ENCODE data around the gene CDK16.

Gene CDK16

DNA sequence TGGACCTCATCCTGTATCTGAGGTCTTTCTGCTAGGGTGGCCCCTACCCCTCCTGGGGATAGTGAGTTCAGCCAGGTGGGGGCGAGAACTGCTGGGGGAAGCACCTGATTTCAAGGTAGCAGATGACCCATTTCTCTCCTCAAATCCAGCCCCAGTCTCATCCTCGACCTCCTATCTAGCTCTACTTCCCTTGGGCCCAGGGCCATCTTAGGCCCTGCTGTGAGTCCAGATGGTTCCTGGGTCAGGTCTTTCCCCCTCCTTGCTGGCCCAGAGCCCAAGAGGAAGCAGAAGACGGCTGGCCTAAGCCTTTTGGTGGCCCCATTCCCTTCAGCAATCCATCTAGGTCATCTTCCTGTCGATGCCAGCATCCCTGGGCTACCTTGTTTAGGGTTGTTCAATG lies 3.3 kb downstream of the CDK16 start:
- no peak overlapping the region for H3K4me3 ChIP-seq (ENCODE audit: low read length)
- no peaks in the 10 kb centered on the region for H3K9me3 ChIP-seq (ENCODE audit: insufficient read depth, low read depth, low read length)
- WGBS = 97% methylated on average over 4 of the region's 4 CpGs
- no peak overlapping the region for H3K27ac ChIP-seq (ENCODE audit: low read depth, low read length)
- no peaks in the 10 kb centered on the region; the same call in 1 of the 2 replicates for H3K4me1 ChIP-seq (ENCODE audit: insufficient read depth, low read length)
- H3K36me3 ChIP-seq (ENCODE audit: insufficient read depth, low read length) = peaks cover 48% of the 10 kb centered on the region
- no peak overlapping the region for H3K9ac ChIP-seq (ENCODE audit: low read depth, low read length)
- H3K27me3 ChIP-seq (ENCODE audit: insufficient read depth, low read length) = no peaks in the 10 kb centered on the region

DNA sequence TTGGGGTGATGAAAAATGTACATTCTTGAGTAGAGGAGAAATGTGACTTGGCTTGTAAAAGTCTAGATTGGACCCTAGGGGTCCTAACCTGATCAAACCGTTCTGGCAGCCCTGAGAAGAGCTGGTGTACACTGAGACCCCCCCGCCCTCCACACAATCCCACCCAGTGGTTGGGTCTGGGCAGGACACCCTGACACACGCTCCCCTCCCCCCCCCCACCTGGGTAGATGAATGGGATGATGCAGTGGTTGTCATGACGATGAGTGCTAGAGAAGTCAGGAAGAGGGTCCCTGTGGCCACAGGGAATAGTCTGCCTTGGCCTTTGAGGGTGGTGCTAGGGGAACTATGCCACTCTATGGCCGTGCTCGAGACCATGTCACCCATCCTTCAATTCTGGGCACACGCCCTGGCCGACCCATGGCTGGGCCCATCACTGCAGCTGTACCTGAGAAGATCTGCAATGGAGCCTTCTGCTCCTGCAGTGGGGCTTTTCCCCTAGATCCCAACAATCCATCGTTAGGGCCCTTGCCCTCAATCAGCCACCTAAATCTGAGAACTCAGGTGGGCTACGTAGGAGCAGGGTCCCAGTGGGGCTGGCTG lies 4.4 kb downstream of the CDK16 start:
- H3K4me1 ChIP-seq (ENCODE audit: insufficient read depth, low read length) = no peaks in the 10 kb centered on the region; the same call in 1 of the 2 replicates
- no peak overlapping the region for H3K4me3 ChIP-seq (ENCODE audit: low read length)
- H3K27me3 ChIP-seq (ENCODE audit: insufficient read depth, low read length) = no peaks in the 10 kb centered on the region
- no peaks in the 10 kb centered on the region for H3K9me3 ChIP-seq (ENCODE audit: insufficient read depth, low read depth, low read length)
- no peak overlapping the region for H3K9ac ChIP-seq (ENCODE audit: low read depth, low read length)
- H3K27ac ChIP-seq (ENCODE audit: low read depth, low read length) = no peak overlapping the region
- peaks cover 59% of the 10 kb centered on the region for H3K36me3 ChIP-seq (ENCODE audit: insufficient read depth, low read length)
- 93% methylated on average over 7 of the region's 10 CpGs for WGBS

DNA sequence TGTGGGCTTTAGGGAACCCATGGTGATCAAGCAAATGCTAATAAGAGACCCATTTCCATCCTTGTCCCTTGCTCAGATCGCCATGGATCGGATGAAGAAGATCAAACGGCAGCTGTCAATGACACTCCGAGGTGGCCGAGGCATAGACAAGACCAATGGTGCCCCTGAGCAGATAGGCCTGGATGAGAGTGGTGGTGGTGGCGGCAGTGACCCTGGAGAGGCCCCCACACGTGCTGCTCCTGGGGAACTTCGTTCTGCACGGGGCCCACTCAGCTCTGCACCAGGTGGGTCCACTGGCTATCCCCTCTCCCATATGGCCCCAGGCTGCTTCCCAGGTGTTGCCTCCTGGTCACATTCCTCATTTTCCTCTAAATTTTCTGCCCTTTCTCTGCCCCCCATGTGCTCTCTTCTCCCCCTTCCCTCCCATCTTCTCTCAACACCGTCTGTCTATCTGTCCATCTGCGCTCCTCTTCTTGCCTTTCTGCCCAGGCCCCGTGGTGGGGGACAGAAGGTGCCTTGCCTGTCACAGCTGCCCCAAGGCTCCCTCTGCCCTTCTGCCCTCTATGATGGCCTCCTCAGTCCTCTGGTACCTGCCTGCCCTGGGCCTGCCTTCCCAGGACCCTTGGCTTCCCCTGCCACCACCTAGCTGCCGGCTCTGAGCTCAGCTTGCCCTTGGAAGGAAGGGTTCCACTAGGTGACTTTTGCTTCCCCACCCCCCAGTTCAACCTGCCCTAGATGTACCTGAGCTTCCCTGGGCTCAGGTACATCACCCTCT lies 5.2 kb downstream of the CDK16 start:
- Histone ChIP-seq H3K27ac (ENCODE audit: low read depth, low read length) (no peak overlapping the region), H3K27me3 (ENCODE audit: insufficient read depth, low read length) (no peaks in the 10 kb centered on the region), H3K4me1 (ENCODE audit: insufficient read depth, low read length) (no peaks in the 10 kb centered on the region; the same call in 1 of the 2 replicates), H3K9me3 (ENCODE audit: insufficient read depth, low read depth, low read length) (no peaks in the 10 kb centered on the region), H3K36me3 (ENCODE audit: insufficient read depth, low read length) (peaks cover 67% of the 10 kb centered on the region), H3K9ac (ENCODE audit: low read depth, low read length) (no peak overlapping the region), H3K4me3 (ENCODE audit: low read length) (no peak overlapping the region)
- WGBS = 96% methylated on average over 13 of the region's 13 CpGs

DNA sequence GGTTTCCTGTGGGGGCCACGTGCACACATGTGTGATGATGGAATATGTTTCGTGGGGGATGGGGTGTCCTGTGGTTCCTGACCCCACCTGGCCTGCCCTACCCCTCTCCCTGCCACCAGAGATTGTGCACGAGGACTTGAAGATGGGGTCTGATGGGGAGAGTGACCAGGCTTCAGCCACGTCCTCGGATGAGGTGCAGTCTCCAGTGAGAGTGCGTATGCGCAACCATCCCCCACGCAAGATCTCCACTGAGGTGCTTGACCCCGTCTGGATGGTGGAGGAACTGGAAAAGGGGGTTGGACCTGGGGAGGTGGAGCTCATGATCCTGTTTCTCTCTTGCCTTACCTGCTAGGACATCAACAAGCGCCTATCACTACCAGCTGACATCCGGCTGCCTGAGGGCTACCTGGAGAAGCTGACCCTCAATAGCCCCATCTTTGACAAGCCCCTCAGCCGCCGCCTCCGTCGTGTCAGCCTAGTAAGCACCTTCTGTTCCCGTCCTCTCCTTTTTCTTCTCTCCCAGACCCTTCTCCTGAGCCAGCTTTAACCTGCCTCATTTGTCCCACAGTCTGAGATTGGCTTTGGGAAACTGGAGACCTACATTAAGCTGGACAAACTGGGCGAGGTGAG lies 5.9 kb downstream of the CDK16 start:
- Histone ChIP-seq H3K27ac (ENCODE audit: low read depth, low read length) (no peak overlapping the region), H3K27me3 (ENCODE audit: insufficient read depth, low read length) (no peaks in the 10 kb centered on the region), H3K4me3 (ENCODE audit: low read length) (no peak overlapping the region), H3K36me3 (ENCODE audit: insufficient read depth, low read length) (peaks cover 70% of the 10 kb centered on the region), H3K4me1 (ENCODE audit: insufficient read depth, low read length) (no peaks in the 10 kb centered on the region; the same call in 1 of the 2 replicates), H3K9ac (ENCODE audit: low read depth, low read length) (no peak overlapping the region), H3K9me3 (ENCODE audit: insufficient read depth, low read depth, low read length) (no peaks in the 10 kb centered on the region)
- 97% methylated on average over 16 of the region's 17 CpGs for WGBS

DNA sequence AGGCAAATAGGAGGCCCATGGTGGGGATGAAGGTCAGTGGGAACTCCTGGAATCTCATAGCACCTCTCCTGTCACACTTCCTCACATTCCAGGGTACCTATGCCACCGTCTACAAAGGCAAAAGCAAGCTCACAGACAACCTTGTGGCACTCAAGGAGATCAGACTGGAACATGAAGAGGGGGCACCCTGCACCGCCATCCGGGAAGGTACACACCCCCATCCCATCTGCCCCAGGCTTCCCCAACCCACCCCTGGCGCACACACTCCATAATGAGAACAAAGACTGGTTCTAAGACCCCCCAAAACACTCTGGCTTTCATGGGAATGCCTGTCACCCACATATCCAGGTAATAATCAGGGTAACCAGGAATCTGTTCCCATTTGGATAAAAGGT lies 6.4 kb downstream of the CDK16 start:
- no peaks in the 10 kb centered on the region; the same call in 1 of the 2 replicates for H3K4me1 ChIP-seq (ENCODE audit: insufficient read depth, low read length)
- H3K36me3 ChIP-seq (ENCODE audit: insufficient read depth, low read length) = peaks cover 70% of the 10 kb centered on the region
- H3K9ac ChIP-seq (ENCODE audit: low read depth, low read length) = no peak overlapping the region
- H3K27ac ChIP-seq (ENCODE audit: low read depth, low read length) = no peak overlapping the region
- H3K27me3 ChIP-seq (ENCODE audit: insufficient read depth, low read length) = no peaks in the 10 kb centered on the region
- no peaks in the 10 kb centered on the region for H3K9me3 ChIP-seq (ENCODE audit: insufficient read depth, low read depth, low read length)
- 94% methylated on average over 4 of the region's 4 CpGs for WGBS
- H3K4me3 ChIP-seq (ENCODE audit: low read length) = no peak overlapping the region

DNA sequence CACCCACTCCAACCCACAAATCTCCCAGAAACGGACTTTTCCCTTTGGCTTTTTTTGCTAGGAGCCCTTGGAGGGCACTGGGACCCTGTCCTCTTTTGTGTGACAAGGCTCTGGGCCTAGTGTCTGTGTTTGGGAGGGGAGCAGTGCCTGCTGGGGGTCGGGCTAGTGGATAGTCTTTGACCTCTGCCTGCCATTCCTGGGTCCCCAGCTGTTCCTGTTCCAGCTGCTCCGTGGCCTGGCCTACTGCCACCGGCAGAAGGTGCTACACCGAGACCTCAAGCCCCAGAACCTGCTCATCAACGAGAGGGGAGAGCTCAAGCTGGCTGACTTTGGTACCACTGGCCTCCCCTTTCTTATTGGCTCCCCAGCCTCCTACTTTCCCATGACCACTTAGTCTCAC lies 7.6 kb downstream of the CDK16 start:
- Histone ChIP-seq H3K9me3 (ENCODE audit: insufficient read depth, low read depth, low read length) (no peaks in the 10 kb centered on the region), H3K4me3 (ENCODE audit: low read length) (no peak overlapping the region), H3K9ac (ENCODE audit: low read depth, low read length) (no peak overlapping the region), H3K27me3 (ENCODE audit: insufficient read depth, low read length) (no peaks in the 10 kb centered on the region), H3K27ac (ENCODE audit: low read depth, low read length) (no peak overlapping the region), H3K36me3 (ENCODE audit: insufficient read depth, low read length) (peaks cover 67% of the 10 kb centered on the region), H3K4me1 (ENCODE audit: insufficient read depth, low read length) (no peaks in the 10 kb centered on the region)
- WGBS = 89% methylated on average over 6 of the region's 6 CpGs

DNA sequence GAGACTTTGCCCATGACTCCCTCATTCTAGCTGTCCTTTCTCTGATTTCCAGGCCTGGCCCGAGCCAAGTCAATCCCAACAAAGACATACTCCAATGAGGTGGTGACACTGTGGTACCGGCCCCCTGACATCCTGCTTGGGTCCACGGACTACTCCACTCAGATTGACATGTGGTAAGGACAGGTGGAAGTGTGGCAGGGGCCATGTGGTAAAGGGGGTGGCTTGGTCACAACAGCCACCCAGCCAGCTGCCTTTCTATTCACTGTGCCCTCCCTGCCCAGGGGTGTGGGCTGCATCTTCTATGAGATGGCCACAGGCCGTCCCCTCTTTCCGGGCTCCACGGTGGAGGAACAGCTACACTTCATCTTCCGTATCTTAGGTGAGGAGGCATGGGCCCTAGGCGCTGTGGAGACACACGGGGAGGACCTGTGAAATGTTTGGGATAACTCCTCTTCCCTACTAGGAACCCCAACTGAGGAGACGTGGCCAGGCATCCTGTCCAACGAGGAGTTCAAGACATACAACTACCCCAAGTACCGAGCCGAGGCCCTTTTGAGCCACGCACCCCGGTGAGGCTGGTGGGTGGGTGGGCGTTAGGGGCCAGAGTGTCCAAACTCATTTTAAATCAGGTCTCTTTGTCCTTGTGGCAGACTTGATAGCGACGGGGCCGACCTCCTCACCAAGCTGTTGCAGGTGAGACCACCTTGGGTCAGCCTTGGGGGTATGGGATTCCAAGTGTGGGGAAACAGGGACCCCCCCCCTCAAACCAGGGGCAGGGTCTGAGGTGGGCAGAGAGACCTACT lies 8.3 kb downstream of the CDK16 start:
- peaks cover 63% of the 10 kb centered on the region for H3K36me3 ChIP-seq (ENCODE audit: insufficient read depth, low read length)
- H3K4me1 ChIP-seq (ENCODE audit: insufficient read depth, low read length) = no peaks in the 10 kb centered on the region
- 96% methylated on average over 13 of the region's 19 CpGs for WGBS
- H3K9ac ChIP-seq (ENCODE audit: low read depth, low read length) = no peak overlapping the region
- no peak overlapping the region for H3K27ac ChIP-seq (ENCODE audit: low read depth, low read length)
- H3K27me3 ChIP-seq (ENCODE audit: insufficient read depth, low read length) = no peaks in the 10 kb centered on the region
- H3K4me3 ChIP-seq (ENCODE audit: low read length) = no peak overlapping the region
- no peaks in the 10 kb centered on the region for H3K9me3 ChIP-seq (ENCODE audit: insufficient read depth, low read depth, low read length)

DNA sequence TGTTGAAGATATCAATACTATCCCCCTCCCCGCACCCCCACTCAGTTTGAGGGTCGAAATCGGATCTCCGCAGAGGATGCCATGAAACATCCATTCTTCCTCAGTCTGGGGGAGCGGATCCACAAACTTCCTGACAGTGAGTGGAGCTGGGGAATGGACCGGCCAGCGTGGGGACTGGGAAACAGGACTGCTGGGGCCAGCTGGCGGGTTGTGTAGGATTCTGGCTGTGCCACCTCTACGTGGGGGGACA lies 8.8 kb downstream of the CDK16 start:
- H3K4me1 ChIP-seq (ENCODE audit: insufficient read depth, low read length) = no peaks in the 10 kb centered on the region
- peaks cover 62% of the 10 kb centered on the region for H3K36me3 ChIP-seq (ENCODE audit: insufficient read depth, low read length)
- no peaks in the 10 kb centered on the region for H3K27me3 ChIP-seq (ENCODE audit: insufficient read depth, low read length)
- no peak overlapping the region for H3K9ac ChIP-seq (ENCODE audit: low read depth, low read length)
- no peaks in the 10 kb centered on the region for H3K9me3 ChIP-seq (ENCODE audit: insufficient read depth, low read depth, low read length)
- H3K4me3 ChIP-seq (ENCODE audit: low read length) = no peak overlapping the region
- no peak overlapping the region for H3K27ac ChIP-seq (ENCODE audit: low read depth, low read length)
- 89% methylated on average over 8 of the region's 9 CpGs for WGBS

DNA sequence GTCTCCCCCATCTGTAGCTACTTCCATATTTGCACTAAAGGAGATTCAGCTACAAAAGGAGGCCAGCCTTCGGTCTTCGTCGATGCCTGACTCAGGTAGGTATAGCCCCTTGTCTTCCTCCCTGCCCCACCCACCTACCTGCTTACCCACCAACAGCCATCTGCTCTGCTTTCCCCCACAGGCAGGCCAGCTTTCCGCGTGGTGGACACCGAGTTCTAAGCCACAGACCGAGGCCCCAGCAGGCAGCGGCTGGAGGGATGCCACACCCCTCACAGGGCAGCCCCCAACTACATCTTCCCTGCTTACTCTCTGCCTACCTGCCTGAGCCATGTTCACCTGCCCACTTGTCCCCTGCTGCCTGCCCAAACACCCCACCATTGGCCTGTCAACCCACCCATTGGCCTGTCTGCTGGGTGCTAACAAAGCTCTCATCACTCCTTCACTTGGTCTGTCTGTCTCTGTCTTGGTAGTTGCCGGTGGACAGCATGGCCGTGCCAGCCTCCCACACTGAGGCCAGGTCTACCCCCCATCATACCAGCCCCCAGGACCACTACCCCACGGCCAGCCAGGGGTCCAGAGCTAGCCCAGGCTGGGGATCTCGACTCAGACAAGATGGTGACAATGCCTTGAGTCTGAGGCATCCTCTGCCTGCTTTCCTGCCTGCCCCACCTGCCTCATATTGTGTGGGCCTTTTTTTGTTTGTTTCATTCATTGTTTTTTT lies 10.2 kb downstream of the CDK16 start:
- Histone ChIP-seq H3K27me3 (ENCODE audit: insufficient read depth, low read length) (no peaks in the 10 kb centered on the region), H3K4me3 (ENCODE audit: low read length) (no peak overlapping the region), H3K27ac (ENCODE audit: low read depth, low read length) (no peak overlapping the region), H3K36me3 (ENCODE audit: insufficient read depth, low read length) (peaks cover 53% of the 10 kb centered on the region), H3K9ac (ENCODE audit: low read depth, low read length) (no peak overlapping the region), H3K9me3 (ENCODE audit: insufficient read depth, low read depth, low read length) (no peaks in the 10 kb centered on the region), H3K4me1 (ENCODE audit: insufficient read depth, low read length) (no peaks in the 10 kb centered on the region)
- 94% methylated on average over 12 of the region's 12 CpGs for WGBS

DNA sequence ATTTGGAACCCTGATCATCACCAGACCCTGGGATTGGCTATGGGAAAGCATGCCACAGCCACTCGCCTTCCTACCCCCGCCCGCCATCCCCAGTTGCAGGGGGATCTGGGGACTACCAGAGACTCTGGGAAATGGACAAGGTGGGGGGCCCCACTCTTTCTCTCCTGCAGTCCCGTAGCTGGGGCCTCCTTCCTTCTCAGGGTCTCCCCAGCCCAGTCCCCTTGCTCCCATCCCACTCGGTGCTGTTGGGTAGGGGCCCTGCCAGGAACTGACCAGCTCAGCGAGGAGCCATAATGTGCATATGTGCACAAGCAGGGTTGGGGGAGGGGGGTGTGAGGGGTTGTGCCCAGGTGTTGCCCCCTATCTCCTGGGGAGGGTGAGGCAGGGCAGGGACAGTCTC lies 10.9 kb downstream of the CDK16 start:
- 95% methylated on average over 6 of the region's 6 CpGs for WGBS
- Histone ChIP-seq H3K9me3 (ENCODE audit: insufficient read depth, low read depth, low read length) (no peaks in the 10 kb centered on the region), H3K4me1 (ENCODE audit: insufficient read depth, low read length) (peaks cover 1% of the 10 kb centered on the region; the same call in 1 of the 2 replicates), H3K4me3 (ENCODE audit: low read length) (no peak overlapping the region), H3K27me3 (ENCODE audit: insufficient read depth, low read length) (no peaks in the 10 kb centered on the region), H3K27ac (ENCODE audit: low read depth, low read length) (no peak overlapping the region), H3K9ac (ENCODE audit: low read depth, low read length) (no peak overlapping the region), H3K36me3 (ENCODE audit: insufficient read depth, low read length) (peaks cover 46% of the 10 kb centered on the region)
